Liver (tissue), 9 donors: ENCODE data around the gene YPEL5. TPM values are rescaled to one million over a fixed set of nuclear protein-coding genes. Genes with fewer than 3 reads are reported as not detected.
A peak's percentile ranks its signal among the peaks of the same experiment; 100 is the strongest.

Source experiments
- DNase-seq: peaks from one replicate; pipeline ENCODE4 v3.0.0-alpha.2; 2017; ENCODE audit warnings: low spot score
- H3K27ac ChIP-seq, 2 donors: one replicate each; pipeline ENCODE4 v1.7.0; 2013; ENCODE audit warnings: inconsistent platforms in 2 of 2, low read length in 2 of 2, control low read depth in 1 of 2, low read depth in 1 of 2, mild to moderate bottlenecking in 1 of 2
- H3K27me3 ChIP-seq, 4 donors: one replicate each; pipeline versions ENCODE4 v1.6.1 to v1.7.0; 2013; ENCODE audit warnings: low read length in 3 of 4, inconsistent platforms in 1 of 4, mild to moderate bottlenecking in 1 of 4, moderate library complexity in 1 of 4; ENCODE audit not compliant: control insufficient read depth in 4 of 4, insufficient read depth in 4 of 4
- H3K36me3 ChIP-seq, 4 donors: one replicate each; pipeline versions ENCODE4 v1.6.1 to v1.7.0; 2013; ENCODE audit warnings: low read length in 3 of 4, mild to moderate bottlenecking in 3 of 4, low read depth in 1 of 4, moderate library complexity in 1 of 4; ENCODE audit not compliant: control insufficient read depth in 4 of 4, insufficient read depth in 3 of 4
- H3K4me1 ChIP-seq, 4 donors: one replicate each; pipeline versions ENCODE4 v1.6.1 to v1.7.0; 2013; ENCODE audit warnings: low read length in 3 of 4, mild to moderate bottlenecking in 3 of 4, moderate library complexity in 1 of 4; ENCODE audit not compliant: control insufficient read depth in 4 of 4, insufficient read depth in 4 of 4
- H3K4me3 ChIP-seq, 3 donors: one replicate each; pipeline versions ENCODE4 v1.6.1 to v1.7.0; 2013; ENCODE audit warnings: low read length in 3 of 3, control low read depth in 1 of 3, low read depth in 1 of 3, mild to moderate bottlenecking in 1 of 3
- H3K9ac ChIP-seq, 2 donors: one replicate each; pipeline ENCODE4 v1.7.0; 2013; ENCODE audit warnings: low read length in 2 of 2, mild to moderate bottlenecking in 2 of 2, moderate library complexity in 2 of 2, control low read depth in 1 of 2, low read depth in 1 of 2
- H3K9me3 ChIP-seq, 4 donors: one replicate each; pipeline versions ENCODE4 v1.6.1 to v1.7.0; 2013; ENCODE audit warnings: low read length in 3 of 4; ENCODE audit not compliant: control insufficient read depth in 4 of 4
- EGR1 ChIP-seq, 2 donors: IDR thresholded peaks; 2 replicates each; pipeline ENCODE4 v1.6.1; 2016 to 2018; ENCODE audit warnings: antibody characterized with exemption in 2 of 2, low read depth in 2 of 2
- FOXA1 ChIP-seq: IDR thresholded peaks from 2 replicates; pipeline ENCODE4 v1.6.1; 2016; ENCODE audit warnings: antibody characterized with exemption
- GABPA ChIP-seq, 2 donors: IDR thresholded peaks in 1 of 2; conservative IDR thresholded peaks in 1 of 2; 2 replicates each; pipeline ENCODE4 v1.6.1; 2016; ENCODE audit warnings: antibody characterized with exemption in 2 of 2, mild to moderate bottlenecking in 1 of 2, moderate library complexity in 1 of 2
- HNF4A ChIP-seq, 2 donors: conservative IDR thresholded peaks; 2 replicates each; pipeline ENCODE4 v1.6.1; 2016; ENCODE audit warnings: antibody characterized with exemption in 2 of 2, mild to moderate bottlenecking in 2 of 2
- HNF4G ChIP-seq: IDR thresholded peaks from 2 replicates; pipeline ENCODE4 v1.6.1; 2016; ENCODE audit warnings: antibody characterized with exemption
- JUND ChIP-seq, 2 donors: IDR thresholded peaks; 2 replicates each; pipeline ENCODE4 v1.6.1; 2016; ENCODE audit warnings: antibody characterized with exemption in 2 of 2
- NR2F2 ChIP-seq: IDR thresholded peaks from 2 replicates; pipeline ENCODE4 v1.6.1; 2016; ENCODE audit warnings: antibody characterized with exemption
- RAD21 ChIP-seq, 2 donors: IDR thresholded peaks; 2 replicates each; pipeline ENCODE4 v1.6.1; 2016; ENCODE audit warnings: antibody characterized with exemption in 2 of 2, mild to moderate bottlenecking in 2 of 2
- SP1 ChIP-seq: IDR thresholded peaks from 2 replicates; pipeline ENCODE4 v1.6.1; 2018; ENCODE audit warnings: antibody characterized with exemption, mild to moderate bottlenecking
- TAF1 ChIP-seq: conservative IDR thresholded peaks from 2 replicates; pipeline ENCODE4 v1.6.1; 2016; ENCODE audit warnings: antibody characterized with exemption, mild to moderate bottlenecking
- YY1 ChIP-seq: IDR thresholded peaks from 2 replicates; pipeline ENCODE4 v1.6.1; 2016; ENCODE audit warnings: antibody characterized with exemption, mild to moderate bottlenecking
- WGBS: extraction: QIAGEN DNeasy Blood & Tissue Kit; methylation state at CpG from one replicate; pipeline ENCODE4 v1.1.7; 2013; 5-methylcytosine and 5-hydroxymethylcytosine counted together
- polyA plus RNA-seq, 2 donors: library from polyadenylated mRNA; stranded (reverse) in 1 of 2; unstranded in 1 of 2; fragments of 200-250 nt in 1 of 2; fragments of >200 nt in 1 of 2; fragmentation: Nextera tagmentation in 1 of 2; extraction: Ambion mirVana in 1 of 2; gene quantifications; one replicate each; pipeline versions ENCODE4 v1.2.1 to v1.2.3, GENCODE V29; 2013 to 2015
- total RNA-seq, 2 donors: library from RNA; depleted of rRNA; stranded (reverse); fragments of >200 nt; gene quantifications; one replicate each; pipeline ENCODE4 v1.2.3, GENCODE V29; 2014
- TF ChIP-seq, protein P1 (sequence below): IDR thresholded peaks from 2 replicates; pipeline ENCODE4 v1.6.1; 2016; ENCODE audit warnings: antibody characterized with exemption
- TF ChIP-seq, protein P2 (sequence below): IDR thresholded peaks from 2 replicates; pipeline ENCODE4 v1.6.1; 2016; ENCODE audit warnings: antibody characterized with exemption, mild to moderate bottlenecking
- TF ChIP-seq, protein P3 (sequence below): fragments of 150-350 bp; IDR thresholded peaks from 2 replicates; pipeline ENCODE4 v1.5.1; 2017; ENCODE audit warnings: improper control_type of control experiment, low read depth, low read length; ENCODE audit not compliant: missing input control
- TF ChIP-seq, protein P4 (sequence below): IDR thresholded peaks from 2 replicates; pipeline ENCODE4 v1.6.1; 2016; ENCODE audit warnings: antibody characterized with exemption
- donor health status: healthy.
- donor health status: healthy.
- donor health status: healthy.
- donor health status: healthy.
- donor health status: healthy.

YPEL5 gene
- total and polyA plus RNA-seq, 4 donors = 20.4 to 62.8 (median 36.5) TPM

DNA sequence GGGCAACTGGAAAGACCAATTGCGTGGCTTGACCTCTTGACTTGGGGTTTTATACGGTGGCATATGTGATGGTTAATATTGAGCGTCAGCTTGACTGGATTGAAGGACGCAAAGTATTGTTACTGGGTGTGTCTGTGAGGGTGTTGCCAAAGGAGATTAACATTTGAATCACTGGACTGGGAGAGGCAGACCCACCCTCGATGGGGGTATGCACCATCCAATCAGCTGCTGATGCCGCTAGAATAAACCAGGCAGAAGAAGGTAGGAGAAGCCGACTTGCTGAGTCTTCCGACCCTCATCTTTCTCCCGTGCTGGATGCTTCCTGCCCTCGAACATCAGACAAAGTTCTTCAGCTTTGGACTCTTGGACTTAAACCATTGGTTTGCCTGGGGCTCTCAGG, 34.2 kb upstream of the YPEL5 start (continued):
- TF ChIP-seq, protein P1, sequence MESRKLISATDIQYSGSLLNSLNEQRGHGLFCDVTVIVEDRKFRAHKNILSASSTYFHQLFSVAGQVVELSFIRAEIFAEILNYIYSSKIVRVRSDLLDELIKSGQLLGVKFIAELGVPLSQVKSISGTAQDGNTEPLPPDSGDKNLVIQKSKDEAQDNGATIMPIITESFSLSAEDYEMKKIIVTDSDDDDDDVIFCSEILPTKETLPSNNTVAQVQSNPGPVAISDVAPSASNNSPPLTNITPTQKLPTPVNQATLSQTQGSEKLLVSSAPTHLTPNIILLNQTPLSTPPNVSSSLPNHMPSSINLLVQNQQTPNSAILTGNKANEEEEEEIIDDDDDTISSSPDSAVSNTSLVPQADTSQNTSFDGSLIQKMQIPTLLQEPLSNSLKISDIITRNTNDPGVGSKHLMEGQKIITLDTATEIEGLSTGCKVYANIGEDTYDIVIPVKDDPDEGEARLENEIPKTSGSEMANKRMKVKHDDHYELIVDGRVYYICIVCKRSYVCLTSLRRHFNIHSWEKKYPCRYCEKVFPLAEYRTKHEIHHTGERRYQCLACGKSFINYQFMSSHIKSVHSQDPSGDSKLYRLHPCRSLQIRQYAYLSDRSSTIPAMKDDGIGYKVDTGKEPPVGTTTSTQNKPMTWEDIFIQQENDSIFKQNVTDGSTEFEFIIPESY = no peak
- TF ChIP-seq NR2F2 = no peak
- TF ChIP-seq TAF1 = no peak

DNA sequence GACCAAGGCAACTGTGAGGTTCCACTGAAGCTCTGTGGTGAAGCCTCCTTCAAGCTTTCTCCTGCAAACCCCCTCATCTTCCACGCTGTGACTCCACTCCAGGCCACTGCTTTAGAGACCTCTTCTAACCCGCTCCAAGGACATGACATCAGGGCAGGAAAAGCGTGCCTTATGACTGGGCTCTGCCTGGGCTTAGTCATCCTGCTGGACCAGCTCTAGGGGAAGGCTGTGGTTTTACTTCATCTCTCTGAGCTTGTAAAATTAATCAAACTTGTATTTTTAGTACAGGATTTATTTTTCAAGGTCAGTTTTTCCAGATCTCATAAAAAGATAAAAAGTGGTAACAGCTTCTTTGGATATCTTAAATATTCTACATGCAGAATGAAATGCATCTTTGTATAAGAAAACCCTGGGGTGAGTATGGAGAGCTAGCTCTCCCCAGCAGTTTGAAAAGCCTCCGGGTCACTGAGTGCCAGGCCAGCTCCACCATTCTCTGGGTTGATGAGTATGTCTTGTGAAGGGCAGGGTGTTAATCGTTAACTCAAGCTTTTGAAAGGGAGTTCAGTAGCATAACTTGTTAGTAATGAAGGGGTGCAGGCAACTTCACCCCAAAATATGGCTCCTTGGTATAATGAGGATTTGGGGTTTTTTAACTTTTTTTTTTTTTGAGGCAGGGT, 33.1 kb upstream of the YPEL5 start:
- H3K27me3 ChIP-seq = no peaks in the 10 kb centered on the region
- no peaks in the 10 kb centered on the region for H3K36me3 ChIP-seq
- WGBS = 73% methylated on average over 5 of the region's 5 CpGs
- H3K4me1 ChIP-seq = no peaks in the 10 kb centered on the region
- no peaks in the 10 kb centered on the region for H3K9me3 ChIP-seq
- no peak for DNase-seq
- H3K4me3 ChIP-seq = no peak overlapping the region
- TF ChIP-seq YY1 (no peak), HNF4G (no peak), JUND (IDR thresholded peaks at IDR 0.05) (no peak), GABPA (IDR thresholded peaks at IDR 0.05 in 1 of 2, conservative IDR thresholded peaks at IDR 0.05 in 1 of 2) (no peak)
- TF ChIP-seq, protein P2, sequence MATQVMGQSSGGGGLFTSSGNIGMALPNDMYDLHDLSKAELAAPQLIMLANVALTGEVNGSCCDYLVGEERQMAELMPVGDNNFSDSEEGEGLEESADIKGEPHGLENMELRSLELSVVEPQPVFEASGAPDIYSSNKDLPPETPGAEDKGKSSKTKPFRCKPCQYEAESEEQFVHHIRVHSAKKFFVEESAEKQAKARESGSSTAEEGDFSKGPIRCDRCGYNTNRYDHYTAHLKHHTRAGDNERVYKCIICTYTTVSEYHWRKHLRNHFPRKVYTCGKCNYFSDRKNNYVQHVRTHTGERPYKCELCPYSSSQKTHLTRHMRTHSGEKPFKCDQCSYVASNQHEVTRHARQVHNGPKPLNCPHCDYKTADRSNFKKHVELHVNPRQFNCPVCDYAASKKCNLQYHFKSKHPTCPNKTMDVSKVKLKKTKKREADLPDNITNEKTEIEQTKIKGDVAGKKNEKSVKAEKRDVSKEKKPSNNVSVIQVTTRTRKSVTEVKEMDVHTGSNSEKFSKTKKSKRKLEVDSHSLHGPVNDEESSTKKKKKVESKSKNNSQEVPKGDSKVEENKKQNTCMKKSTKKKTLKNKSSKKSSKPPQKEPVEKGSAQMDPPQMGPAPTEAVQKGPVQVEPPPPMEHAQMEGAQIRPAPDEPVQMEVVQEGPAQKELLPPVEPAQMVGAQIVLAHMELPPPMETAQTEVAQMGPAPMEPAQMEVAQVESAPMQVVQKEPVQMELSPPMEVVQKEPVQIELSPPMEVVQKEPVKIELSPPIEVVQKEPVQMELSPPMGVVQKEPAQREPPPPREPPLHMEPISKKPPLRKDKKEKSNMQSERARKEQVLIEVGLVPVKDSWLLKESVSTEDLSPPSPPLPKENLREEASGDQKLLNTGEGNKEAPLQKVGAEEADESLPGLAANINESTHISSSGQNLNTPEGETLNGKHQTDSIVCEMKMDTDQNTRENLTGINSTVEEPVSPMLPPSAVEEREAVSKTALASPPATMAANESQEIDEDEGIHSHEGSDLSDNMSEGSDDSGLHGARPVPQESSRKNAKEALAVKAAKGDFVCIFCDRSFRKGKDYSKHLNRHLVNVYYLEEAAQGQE = no peak
- no peak overlapping the region for H3K9ac ChIP-seq
- no peak overlapping the region for H3K27ac ChIP-seq

DNA sequence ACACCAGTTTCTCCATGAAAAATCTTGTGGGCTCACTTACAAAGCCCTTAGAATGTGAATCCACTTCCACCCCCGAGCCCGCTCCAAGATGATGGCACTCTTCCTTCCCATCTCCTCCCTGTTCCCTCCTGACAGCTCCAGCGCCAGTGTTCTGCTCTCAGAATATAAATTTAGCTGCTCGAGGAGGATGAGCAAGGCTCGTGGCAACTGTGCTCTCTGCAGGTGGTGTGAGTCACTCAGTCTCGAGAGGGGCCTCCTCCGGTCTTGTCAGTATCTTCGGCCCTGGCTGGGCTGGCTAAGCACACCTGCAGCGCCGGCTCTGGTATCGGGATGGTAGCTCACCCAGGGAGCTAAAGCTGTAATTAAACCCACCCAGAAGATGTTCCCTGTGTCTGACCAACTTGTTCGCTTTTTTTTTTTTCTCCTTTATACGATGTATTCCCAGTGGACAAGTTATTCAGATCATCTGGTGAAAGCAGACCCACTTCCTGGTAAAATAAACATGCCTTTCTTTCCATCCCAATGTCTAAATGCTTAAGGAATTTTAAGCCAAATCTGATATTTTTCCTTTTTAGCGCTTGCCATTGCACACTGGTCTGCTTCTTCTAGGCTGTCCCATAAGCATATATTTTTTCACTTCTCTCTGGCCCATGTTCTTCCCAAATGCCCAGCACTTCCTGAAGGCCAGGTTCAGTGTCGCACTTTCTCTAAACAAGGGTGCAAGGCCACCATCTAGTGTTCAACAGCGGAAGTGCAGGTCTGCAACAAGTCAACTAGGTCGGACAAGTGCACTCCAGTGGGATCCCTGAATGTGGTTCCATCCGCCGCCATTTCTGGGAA, 31.4 kb upstream of the YPEL5 start:
- Histone ChIP-seq H3K9ac (no peak overlapping the region), H3K4me3 (no peak overlapping the region), H3K27ac (no peak overlapping the region), H3K36me3 (no peaks in the 10 kb centered on the region), H3K27me3 (no peaks in the 10 kb centered on the region), H3K9me3 (no peaks in the 10 kb centered on the region), H3K4me1 (no peaks in the 10 kb centered on the region)
- peak; percentile 83 for DNase-seq
- TF ChIP-seq NR2F2 (no peak), EGR1 (IDR thresholded peaks at IDR 0.05; ENCODE audit: low read depth in 2 of 2) (no peak), HNF4A (conservative IDR thresholded peaks at IDR 0.05) (no peak), RAD21 (IDR thresholded peaks at IDR 0.05) (peak; percentile 90 to 95), TAF1 (no peak), GABPA (IDR thresholded peaks at IDR 0.05 in 1 of 2, conservative IDR thresholded peaks at IDR 0.05 in 1 of 2) (no peak), FOXA1 (no peak), SP1 (no peak), JUND (IDR thresholded peaks at IDR 0.05) (no peak), YY1 (no peak)
- TF ChIP-seq, protein P1 = no peak
- TF ChIP-seq, protein P3, sequence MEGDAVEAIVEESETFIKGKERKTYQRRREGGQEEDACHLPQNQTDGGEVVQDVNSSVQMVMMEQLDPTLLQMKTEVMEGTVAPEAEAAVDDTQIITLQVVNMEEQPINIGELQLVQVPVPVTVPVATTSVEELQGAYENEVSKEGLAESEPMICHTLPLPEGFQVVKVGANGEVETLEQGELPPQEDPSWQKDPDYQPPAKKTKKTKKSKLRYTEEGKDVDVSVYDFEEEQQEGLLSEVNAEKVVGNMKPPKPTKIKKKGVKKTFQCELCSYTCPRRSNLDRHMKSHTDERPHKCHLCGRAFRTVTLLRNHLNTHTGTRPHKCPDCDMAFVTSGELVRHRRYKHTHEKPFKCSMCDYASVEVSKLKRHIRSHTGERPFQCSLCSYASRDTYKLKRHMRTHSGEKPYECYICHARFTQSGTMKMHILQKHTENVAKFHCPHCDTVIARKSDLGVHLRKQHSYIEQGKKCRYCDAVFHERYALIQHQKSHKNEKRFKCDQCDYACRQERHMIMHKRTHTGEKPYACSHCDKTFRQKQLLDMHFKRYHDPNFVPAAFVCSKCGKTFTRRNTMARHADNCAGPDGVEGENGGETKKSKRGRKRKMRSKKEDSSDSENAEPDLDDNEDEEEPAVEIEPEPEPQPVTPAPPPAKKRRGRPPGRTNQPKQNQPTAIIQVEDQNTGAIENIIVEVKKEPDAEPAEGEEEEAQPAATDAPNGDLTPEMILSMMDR = peak; percentile 98
- TF ChIP-seq, protein P4, sequence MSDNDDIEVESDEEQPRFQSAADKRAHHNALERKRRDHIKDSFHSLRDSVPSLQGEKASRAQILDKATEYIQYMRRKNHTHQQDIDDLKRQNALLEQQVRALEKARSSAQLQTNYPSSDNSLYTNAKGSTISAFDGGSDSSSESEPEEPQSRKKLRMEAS = no peak
- 64% methylated on average over 19 of the region's 19 CpGs for WGBS
